Kidney (tissue), 14 donors: ENCODE measurements around the gene TNRC6A. TPM values are rescaled to one million over a fixed set of nuclear protein-coding genes. Genes with fewer than 3 reads are reported as not detected.

ENCODE experiments used
- DNase-seq, 5 donors: peaks; one replicate each; pipeline ENCODE4 v3.0.0-alpha.2; 2013 to 2020
- FAIRE-seq: peaks from 2 replicates; lab custom pipeline; 2012; peaks lifted over from hg19 to GRCh38; lab: Jason Lieb, UNC
- H3K27ac ChIP-seq, 2 donors: one replicate each; pipeline ENCODE4 v1.7.0; 2013; ENCODE audit warnings: low read depth in 2 of 2, low read length in 2 of 2, inconsistent platforms in 1 of 2
- H3K27me3 ChIP-seq: one replicate; pipeline ENCODE4 v1.7.1; 2013; ENCODE audit warnings: low read length, inconsistent platforms; ENCODE audit not compliant: control insufficient read depth, insufficient read depth
- H3K36me3 ChIP-seq, 3 donors: one replicate each; pipeline versions ENCODE4 v1.7.0 to v1.7.1; 2013; ENCODE audit warnings: low read length in 3 of 3, control low read depth in 1 of 3, inconsistent platforms in 1 of 3; ENCODE audit not compliant: insufficient read depth in 3 of 3, control insufficient read depth in 2 of 3
- H3K4me1 ChIP-seq, 3 donors: one replicate each; pipeline versions ENCODE4 v1.7.0 to v1.7.1; 2013; ENCODE audit warnings: low read length in 3 of 3, inconsistent platforms in 1 of 3, low read depth in 1 of 3; ENCODE audit not compliant: control insufficient read depth in 2 of 3, insufficient read depth in 2 of 3
- H3K4me3 ChIP-seq, 3 donors: one replicate each; pipeline versions ENCODE4 v1.7.0 to v1.8.1; 2013; ENCODE audit warnings: low read length in 3 of 3, control low read depth in 1 of 3, inconsistent platforms in 1 of 3
- H3K9ac ChIP-seq, 3 donors: one replicate each; pipeline versions ENCODE4 v1.7.0 to v1.7.1; 2013; ENCODE audit warnings: low read length in 3 of 3, control low read depth in 1 of 3, inconsistent platforms in 1 of 3
- H3K9me3 ChIP-seq, 3 donors: one replicate each; pipeline versions ENCODE4 v1.7.0 to v1.7.1; 2013; ENCODE audit warnings: low read length in 3 of 3, control low read depth in 1 of 3, inconsistent platforms in 1 of 3; ENCODE audit not compliant: control insufficient read depth in 2 of 3, insufficient read depth in 1 of 3
- CTCF ChIP-seq: IDR thresholded peaks from 3 replicates; pipeline ENCODE4 v1.5.1; 2012; ENCODE audit warnings: mild to moderate bottlenecking, moderate library complexity, borderline replicate concordance; ENCODE audit not compliant: insufficient read depth; ENCODE audit errors: extremely low read depth
- intact Hi-C: fragments of 100-400 bp; cut with DNase I; formaldehyde crosslinking; loops from one replicate; pipeline ENCODE4 v1.11.1; 2022
- polyA plus RNA-seq: library from polyadenylated mRNA; stranded (reverse); fragments of 350-450 nt; fragmentation: Illumina TruSeq; extraction: RNeasy Lipid Tissue Mini Kit (QIAGEN cat#74804); gene quantifications from one replicate; pipeline ENCODE4 v1.2.3, GENCODE V29; 2014; ENCODE audit warnings: low read depth, low replicate concordance; ENCODE audit not compliant: insufficient read depth
- total RNA-seq: library from RNA; stranded (reverse); fragmentation: NEBNext Ultra II Directional; extraction: Animal tissue kit (Norgen Biotek cat#: 25700); gene quantifications from one replicate; pipeline ENCODE4 v1.2.1, GENCODE V29; 2021
- donor health status: control.
- donor health status: control.
- donor health status: control.
- donor health status: control.
- donor health status: control.
- donor health status: DM: yes; HTN: yes; CAD: no.
- donor health status: Normal renal cell carcinoma (clear cell type).

The TNRC6A gene
- total and polyA plus RNA-seq, 2 donors from 2014 or later: 8.0 to 61.9 TPM

- Histone ChIP-seq H3K27ac (no peak overlapping the region), H3K4me3 (no peak overlapping the region), H3K9ac (no peak overlapping the region), H3K4me1 (peaks cover 0 to 8% (median 5%) of the 10 kb centered on the region in 3 donors), H3K9me3 (peaks cover 0 to 3% (median 0%) of the 10 kb centered on the region in 3 donors), H3K36me3 (no peaks in the 10 kb centered on the region), H3K27me3 (no peaks in the 10 kb centered on the region)
- no peak for DNase-seq
- intact Hi-C loops: no loop called here
- no peak for TF ChIP-seq CTCF
- FAIRE-seq: no peak
Observed at GRCh38 chr16:24836836-24837235, 107.4 kb downstream of the TNRC6A start.

GRCh38 chr16:24837969-24838368 lies 108.5 kb downstream of the TNRC6A start:
- DNase-seq: peak in 1 of 5 donors; percentile 13
- no peaks in the 10 kb centered on the region for H3K36me3 ChIP-seq
- H3K4me1 ChIP-seq: peaks cover 0 to 6% (median 5%) of the 10 kb centered on the region in 3 donors
- H3K27me3 ChIP-seq: no peaks in the 10 kb centered on the region
- no peak overlapping the region for H3K27ac ChIP-seq
- H3K9me3 ChIP-seq: peaks cover 0 to 3% (median 0%) of the 10 kb centered on the region in 3 donors
- no peak overlapping the region for H3K4me3 ChIP-seq
- intact Hi-C loops: no loop called here
- no peak for FAIRE-seq
- H3K9ac ChIP-seq: no peak overlapping the region
- TF ChIP-seq CTCF: no peak

- no peak for TF ChIP-seq CTCF
- Histone ChIP-seq H3K4me1 (peaks cover 0 to 6% (median 5%) of the 10 kb centered on the region in 3 donors), H3K36me3 (no peaks in the 10 kb centered on the region), H3K9me3 (peaks cover 0 to 3% (median 0%) of the 10 kb centered on the region in 3 donors), H3K9ac (peak overlapping the region in 1 of 3 donors; percentile 1), H3K27me3 (no peaks in the 10 kb centered on the region), H3K4me3 (peak overlapping the region in 1 of 3 donors; percentile 35), H3K27ac (peak overlapping the region in 1 of 2 donors; percentile 64)
- intact Hi-C loops: no loop called here
- FAIRE-seq: no peak
- DNase-seq: no peak
Observed at GRCh38 chr16:24838554-24839266, 109.3 kb downstream of the TNRC6A start.
